Right renal pelvis (tissue), 4 donors: Measurements from ENCODE around the gene BLACAT1. TPM values are rescaled to one million over a fixed set of nuclear protein-coding genes. Genes with fewer than 3 reads are reported as not detected.

Source experiments
- DNase-seq, 4 donors: peaks; one replicate each; pipeline ENCODE4 v3.0.0-alpha.2; 2013; ENCODE audit warnings: low read depth in 4 of 4, low spot score in 3 of 4, missing footprints in 1 of 4
- polyA plus RNA-seq, 4 donors: library from polyadenylated mRNA; unstranded; fragments of 120-200 nt; gene quantifications; one replicate each; pipeline ENCODE4 v1.2.1, GENCODE V29; 2013; ENCODE audit not compliant: insufficient read length in 4 of 4

The BLACAT1 gene
- polyA plus RNA-seq, 4 donors = 2.9 to 3.0 (median 3.0) TPM

DNA sequence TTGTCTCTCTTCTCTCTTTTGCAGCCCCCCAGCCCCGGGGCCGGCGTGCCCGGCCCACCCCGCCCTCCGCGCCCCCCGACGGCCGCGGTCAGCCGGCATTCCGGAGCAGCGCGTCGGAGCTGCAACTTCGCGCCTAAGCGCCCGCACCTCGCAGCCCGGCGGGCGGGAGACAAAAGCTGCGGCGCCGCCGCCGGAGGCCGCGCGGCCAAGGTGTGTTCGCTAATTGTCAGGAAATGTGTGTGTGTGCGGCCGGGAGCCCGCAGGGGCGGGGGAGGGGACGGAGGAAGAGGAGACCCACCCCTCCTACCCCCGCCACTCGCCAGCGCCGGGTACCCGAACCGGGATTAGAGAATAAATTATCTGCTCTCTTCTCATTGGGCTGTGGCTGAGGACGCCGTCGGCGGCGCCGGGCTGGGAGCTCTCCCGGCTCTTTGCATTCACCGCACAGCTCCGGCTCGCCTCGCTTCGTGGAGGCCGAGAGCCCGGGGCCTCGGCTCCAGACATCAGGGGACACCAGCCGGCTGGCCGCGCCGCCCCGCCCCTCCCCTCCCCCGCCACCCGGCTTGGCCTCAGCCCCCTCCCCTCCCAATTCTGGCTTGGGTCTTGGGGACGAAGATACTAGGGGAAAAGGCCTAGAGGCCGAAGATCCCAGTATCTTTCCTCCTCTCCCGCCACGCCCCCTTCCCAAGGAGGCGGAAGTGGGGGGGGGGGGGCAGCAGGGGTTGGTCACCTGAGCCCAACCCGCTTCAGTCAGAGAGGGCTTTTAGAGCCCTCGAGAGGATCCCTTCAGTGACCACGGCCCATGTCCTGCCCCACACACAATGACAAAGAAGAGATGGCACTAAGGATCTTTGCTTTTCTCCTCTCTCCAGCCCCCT is 1.3 kb upstream of the BLACAT1 start:
- no peak for DNase-seq

GRCh38 chr1:205456383-205456867 is 580 bp upstream of the BLACAT1 start:
- no peak for DNase-seq

GRCh38 chr1:205454903-205455335 is 926 bp downstream of the BLACAT1 start:
- DNase-seq = no peak

- DNase-seq = no peak
Measured at GRCh38 chr1:205453466-205453865, 2.4 kb downstream of the BLACAT1 start.

- no peak for DNase-seq
Measured at GRCh38 chr1:205452933-205453332, 2.9 kb downstream of the BLACAT1 start.

GRCh38 chr1:205452364-205452763 is 3.5 kb downstream of the BLACAT1 start:
- no peak for DNase-seq

DNA sequence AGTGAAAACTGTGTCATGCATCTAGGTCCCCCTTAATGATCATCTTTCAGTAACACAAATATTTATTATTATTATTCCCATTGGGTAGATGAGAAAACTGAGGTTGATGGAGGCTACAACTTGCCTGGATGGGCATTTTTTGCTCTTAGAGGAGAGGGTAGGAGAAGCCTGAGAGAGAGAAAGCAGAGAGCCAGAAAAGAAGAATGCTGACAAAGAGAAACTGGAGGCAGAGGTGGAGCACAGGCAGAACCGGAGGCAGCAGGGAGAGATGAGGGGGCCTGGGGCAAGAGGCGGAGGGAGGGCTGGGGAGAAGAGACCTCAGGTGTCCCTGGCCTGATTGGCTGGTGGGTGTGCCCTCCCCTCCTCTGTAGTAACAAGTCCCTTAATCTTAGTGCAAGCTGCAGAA is 4.1 kb downstream of the BLACAT1 start:
- DNase-seq = no peak

DNA sequence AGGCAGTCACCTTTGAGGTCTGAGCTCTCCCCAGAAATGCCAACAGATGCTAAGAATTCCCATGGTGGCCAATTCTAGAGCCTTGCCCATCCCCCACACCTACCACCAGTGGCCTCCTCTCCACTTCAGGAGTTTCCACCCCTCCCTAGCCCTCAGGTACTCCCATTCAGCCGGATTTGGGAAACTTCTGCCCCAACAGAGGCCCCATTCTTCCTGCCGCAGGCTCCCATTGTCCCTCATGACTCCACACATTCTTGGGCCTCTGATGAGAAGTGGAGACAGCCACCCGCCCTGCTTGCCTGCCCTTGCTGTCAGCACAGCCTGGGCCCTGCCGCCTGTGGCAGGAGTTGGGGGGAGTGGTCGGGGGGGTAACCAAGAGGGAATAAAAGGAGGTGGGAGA is 4.6 kb downstream of the BLACAT1 start:
- no peak for DNase-seq

- DNase-seq = no peak
Measured at GRCh38 chr1:205450448-205450847, 5.4 kb downstream of the BLACAT1 start.

DNA sequence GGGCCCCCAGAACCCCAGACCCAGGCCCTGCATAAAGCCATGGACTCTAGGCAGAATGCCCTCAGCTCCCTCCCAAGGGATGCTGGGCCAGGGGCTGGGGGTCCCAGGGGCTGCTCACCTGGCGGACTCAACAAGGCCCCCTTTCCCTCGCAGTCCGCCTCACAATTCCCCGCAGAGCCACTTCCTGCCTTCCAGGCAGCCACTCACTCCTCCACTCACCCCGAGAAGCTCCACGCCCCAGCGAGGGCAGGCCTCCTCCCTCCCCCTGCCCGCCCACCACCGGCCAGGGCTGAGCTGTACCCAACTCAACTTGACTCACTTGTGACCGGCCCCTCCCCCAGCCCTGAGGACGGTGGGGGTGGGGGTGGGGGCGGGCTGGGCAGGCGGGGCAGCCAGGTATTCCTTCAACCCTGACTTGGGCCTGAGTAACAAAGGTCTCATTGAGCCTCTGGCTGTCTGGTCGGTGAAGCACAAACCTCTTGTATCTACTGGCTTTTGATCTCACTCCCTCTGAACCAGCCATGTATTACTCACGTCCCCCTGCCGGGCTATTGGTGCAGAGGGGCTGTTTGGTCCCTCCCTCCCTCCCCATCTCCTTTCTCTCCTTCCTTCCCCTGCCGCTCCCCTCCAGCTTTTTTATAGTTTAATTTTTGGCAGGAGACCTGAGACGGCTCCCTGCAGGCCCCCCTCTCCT is 5.9 kb downstream of the BLACAT1 start:
- peak in 2 of 4 donors; percentile 67 to 70 for DNase-seq

DNA sequence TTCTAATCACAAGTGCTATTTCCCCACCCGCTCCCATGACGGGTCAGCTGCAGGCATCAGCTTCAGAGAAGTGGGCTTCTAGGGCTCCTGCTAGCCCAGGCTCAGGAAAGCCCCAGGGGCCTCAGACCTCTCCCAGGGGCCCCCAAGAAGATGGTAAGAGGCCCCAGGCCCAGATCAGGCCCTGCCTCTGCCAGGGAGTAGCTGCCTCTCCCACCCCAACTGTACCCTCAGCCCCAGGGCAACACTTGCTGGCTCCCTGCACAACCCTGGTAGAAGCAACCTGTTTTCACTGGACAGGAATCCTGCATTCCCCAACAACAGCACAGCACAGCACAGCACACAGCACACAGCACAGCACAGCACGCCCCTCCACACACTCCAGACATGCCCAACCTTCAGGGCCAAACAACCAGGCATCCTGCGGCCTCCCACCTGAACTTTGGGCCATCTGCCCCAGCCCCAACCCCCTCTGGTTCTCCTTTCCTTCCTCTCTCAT is 6.5 kb downstream of the BLACAT1 start:
- no peak for DNase-seq

DNA sequence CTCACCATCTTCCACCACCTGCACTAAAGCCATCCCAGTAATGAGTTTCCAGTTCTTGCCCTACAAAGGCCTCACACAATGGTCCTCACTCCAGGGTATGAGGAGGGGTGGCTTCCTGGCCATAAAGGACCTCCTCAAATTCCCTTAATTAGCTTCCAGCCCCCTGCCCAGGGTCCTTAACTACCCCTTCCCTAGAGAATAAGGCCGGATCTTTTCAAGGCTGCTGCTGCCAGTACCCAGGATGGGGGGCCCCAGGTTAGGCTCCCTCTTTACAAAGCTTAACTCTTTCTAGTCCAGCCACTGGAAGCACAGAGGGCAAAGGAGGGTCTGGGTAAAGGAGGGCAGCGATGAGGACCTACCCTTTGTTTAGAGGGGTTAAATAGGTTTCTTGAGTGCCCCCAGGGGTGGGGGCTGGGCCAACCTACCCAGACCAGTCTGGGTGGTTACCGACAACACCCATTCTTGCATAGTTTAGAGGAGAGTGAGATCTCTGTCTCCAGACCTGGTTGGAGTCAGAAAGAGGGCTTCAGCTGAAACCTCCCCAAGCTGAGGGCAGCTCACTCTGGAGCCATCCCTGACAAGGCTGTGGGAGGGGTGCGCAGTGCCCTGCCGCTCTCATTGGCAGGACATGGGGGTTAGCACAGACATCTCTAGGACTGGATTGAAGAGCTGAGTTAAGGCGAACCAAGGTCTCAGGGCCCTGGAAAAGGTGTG is 7.1 kb downstream of the BLACAT1 start:
- no peak for DNase-seq

- no peak for DNase-seq
Measured at GRCh38 chr1:205447457-205448341, 8.1 kb downstream of the BLACAT1 start.

DNA sequence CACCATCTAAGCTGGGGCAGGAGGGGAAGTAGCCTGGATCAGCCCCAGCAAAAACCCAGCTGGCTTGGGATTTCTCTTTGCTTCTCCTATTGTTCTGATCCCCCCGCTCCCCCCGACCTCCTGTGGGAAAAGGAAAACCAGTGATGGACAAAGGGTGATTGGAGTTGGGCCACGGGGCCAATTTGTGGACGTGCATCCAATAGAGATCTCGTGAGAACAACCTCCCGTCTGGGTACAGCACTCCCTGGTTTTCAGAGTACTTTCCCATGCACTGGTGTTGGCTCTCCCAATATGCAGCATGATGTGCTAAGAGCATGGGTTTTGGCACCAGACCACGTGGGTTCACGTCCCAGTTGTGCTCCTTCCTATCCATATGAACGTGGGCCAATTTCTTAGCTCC is 9.0 kb downstream of the BLACAT1 start:
- DNase-seq = no peak

DNA sequence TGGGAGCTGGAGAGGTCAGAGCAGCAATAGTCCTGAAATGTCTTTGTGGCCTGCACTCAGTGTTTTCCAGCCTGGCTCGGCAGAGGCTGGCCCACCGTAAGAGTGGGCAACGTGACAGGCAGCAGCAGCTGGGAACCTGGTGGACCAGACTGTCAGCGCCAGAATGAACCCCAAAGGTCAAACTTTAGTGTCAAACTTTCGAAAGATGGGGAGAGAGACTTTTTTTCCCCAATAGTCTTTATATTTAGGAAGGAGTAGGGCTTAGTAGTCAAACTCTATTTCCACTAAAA is 10.3 kb downstream of the BLACAT1 start:
- no peak for DNase-seq

- no peak for DNase-seq
Measured at GRCh38 chr1:205444931-205445645, 10.8 kb downstream of the BLACAT1 start.

DNA sequence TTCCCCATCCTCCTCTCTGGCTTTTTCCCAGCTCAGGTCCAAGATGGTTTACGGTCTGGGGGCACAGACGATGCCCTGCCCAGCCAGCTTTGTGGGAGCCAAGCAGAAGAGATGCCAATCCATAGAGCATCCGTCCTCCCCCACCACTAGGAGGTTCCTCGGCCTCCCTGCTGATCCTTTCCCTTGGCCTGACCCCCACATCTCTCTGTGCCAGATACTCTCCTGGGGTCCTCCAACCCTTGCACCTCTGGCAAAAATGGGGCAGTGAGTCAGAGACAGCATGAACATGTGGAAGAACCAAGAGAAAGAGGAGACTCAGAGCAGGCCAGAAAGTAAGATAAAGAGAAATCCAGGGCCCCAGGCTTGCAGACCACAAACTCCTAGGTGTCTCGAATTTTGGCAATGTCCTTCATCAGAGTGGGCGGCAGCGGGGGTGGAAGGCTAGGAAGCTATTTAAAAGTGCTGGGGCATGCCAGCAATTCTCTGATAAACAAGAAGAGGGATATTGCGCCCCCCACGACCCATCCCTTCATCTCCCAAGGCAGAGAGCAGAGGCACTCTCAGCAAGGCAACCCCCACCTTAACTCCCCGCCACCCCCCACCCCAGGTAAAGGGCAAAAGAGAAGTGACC is 11.4 kb downstream of the BLACAT1 start:
- no peak for DNase-seq

DNA sequence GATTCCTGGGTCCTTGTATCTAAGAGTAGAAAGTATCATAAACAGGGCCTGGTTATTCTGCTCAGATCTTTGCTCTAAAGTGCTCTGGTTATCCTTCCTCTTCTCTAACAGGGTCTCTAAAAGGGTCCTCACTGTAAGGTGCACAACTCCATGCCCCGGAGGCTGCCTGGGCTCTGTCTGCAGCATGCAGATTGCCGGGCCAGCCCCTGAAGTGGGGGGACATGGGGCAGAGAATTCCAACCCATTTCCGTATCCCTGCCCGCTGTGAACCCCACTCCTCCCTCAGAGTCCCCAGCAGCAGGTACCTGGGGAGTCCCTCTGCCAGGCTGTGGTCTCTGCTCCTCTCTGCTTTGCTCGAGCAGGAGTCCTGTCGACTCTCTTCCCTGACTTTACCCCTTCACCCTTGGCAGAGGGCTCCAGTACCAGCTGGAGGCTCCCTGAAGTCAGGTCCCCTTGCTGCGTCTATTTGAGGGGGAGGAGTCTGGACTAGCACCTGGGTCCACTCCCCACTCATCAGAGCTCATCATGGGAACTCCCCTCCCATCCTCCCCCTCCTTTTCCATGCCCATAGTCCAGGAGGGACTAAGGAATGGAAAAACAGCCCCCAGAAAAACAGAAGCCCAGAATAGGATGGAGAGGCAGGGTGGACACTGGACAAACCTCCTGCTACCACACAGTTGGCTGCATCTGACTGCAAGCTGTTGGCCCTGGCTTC is 12.1 kb downstream of the BLACAT1 start:
- DNase-seq = no peak
